GM18498 (cell line): ENCODE results near the gene SERPINB3.
"Not testable (repeated sequence)": the region's sequence is repeated elsewhere in the genome, so short reads cannot be mapped to it uniquely, and the experiment has no call there.

ENCODE experiments used
- ATAC-seq: cut with Tn5 transposase; IDR thresholded peaks from one replicate; pipeline ENCODE4 v1.9.1; 2021; ENCODE audit warnings: mild to moderate bottlenecking, moderate library complexity; ENCODE audit not compliant: unreplicated experiment

Gene SERPINB3

GRCh38 chr18:63661750-63662149 lies at the start of gene SERPINB3:
TSS of gene SERPINB3 (minus strand) at chr18:63661893. CDS start at chr18:63661216, 677 bp downstream.
- ATAC-seq, result not testable (repeated sequence)

- no peak for ATAC-seq
Observed at GRCh38 chr18:63708650-63709049, 47.0 kb upstream of the SERPINB3 start.

- no peak for ATAC-seq
Observed at GRCh38 chr18:63707816-63708215, 46.1 kb upstream of the SERPINB3 start.

GRCh38 chr18:63705401-63705800 lies 43.7 kb upstream of the SERPINB3 start:
- no peak for ATAC-seq

GRCh38 chr18:63702660-63703059 lies 41.0 kb upstream of the SERPINB3 start, which contains the start of gene SERPINB11:
TSS of gene SERPINB11 (plus strand) at chr18:63702960. CDS start at chr18:63710194, 7,234 bp downstream.
- no peak for ATAC-seq

- no peak for ATAC-seq
Observed at GRCh38 chr18:63701952-63702351, 40.3 kb upstream of the SERPINB3 start.

- no peak for ATAC-seq
Observed at GRCh38 chr18:63700501-63700900, 38.8 kb upstream of the SERPINB3 start.

- no peak for ATAC-seq
Observed at GRCh38 chr18:63697097-63697660, 35.5 kb upstream of the SERPINB3 start.

- no peak for ATAC-seq
Observed at GRCh38 chr18:63689064-63689463, 27.4 kb upstream of the SERPINB3 start.

GRCh38 chr18:63686871-63687270 lies 25.2 kb upstream of the SERPINB3 start:
- ATAC-seq, result no peak

- no peak for ATAC-seq
Observed at GRCh38 chr18:63684718-63685117, 23.0 kb upstream of the SERPINB3 start.

GRCh38 chr18:63683890-63684289 lies 22.2 kb upstream of the SERPINB3 start:
- no peak for ATAC-seq

- ATAC-seq, result no peak
Observed at GRCh38 chr18:63683152-63683551, 21.5 kb upstream of the SERPINB3 start.

GRCh38 chr18:63681449-63682340 lies 20.0 kb upstream of the SERPINB3 start:
- ATAC-seq, result no peak

GRCh38 chr18:63679820-63680606 lies 18.3 kb upstream of the SERPINB3 start:
- no peak for ATAC-seq

- ATAC-seq, result no peak
Observed at GRCh38 chr18:63677500-63678225, 16.0 kb upstream of the SERPINB3 start.

GRCh38 chr18:63676526-63677323 lies 15.0 kb upstream of the SERPINB3 start:
- peak; percentile 91 for ATAC-seq

- ATAC-seq, result no peak
Observed at GRCh38 chr18:63664571-63664970, 2.9 kb upstream of the SERPINB3 start.

GRCh38 chr18:63658920-63659319 lies 2.8 kb downstream of the SERPINB3 start:
- not testable (repeated sequence) for ATAC-seq

- not testable (repeated sequence) for ATAC-seq
Observed at GRCh38 chr18:63650271-63650670, 11.4 kb downstream of the SERPINB3 start.
